ENCODE measurements around the gene FRS2. TPM values are rescaled to one million over a fixed set of nuclear protein-coding genes. Genes with fewer than 3 reads are reported as not detected.

FRS2 gene
- total RNA-seq, 1 experiment from 2014 or later = 33.7 TPM

DNA sequence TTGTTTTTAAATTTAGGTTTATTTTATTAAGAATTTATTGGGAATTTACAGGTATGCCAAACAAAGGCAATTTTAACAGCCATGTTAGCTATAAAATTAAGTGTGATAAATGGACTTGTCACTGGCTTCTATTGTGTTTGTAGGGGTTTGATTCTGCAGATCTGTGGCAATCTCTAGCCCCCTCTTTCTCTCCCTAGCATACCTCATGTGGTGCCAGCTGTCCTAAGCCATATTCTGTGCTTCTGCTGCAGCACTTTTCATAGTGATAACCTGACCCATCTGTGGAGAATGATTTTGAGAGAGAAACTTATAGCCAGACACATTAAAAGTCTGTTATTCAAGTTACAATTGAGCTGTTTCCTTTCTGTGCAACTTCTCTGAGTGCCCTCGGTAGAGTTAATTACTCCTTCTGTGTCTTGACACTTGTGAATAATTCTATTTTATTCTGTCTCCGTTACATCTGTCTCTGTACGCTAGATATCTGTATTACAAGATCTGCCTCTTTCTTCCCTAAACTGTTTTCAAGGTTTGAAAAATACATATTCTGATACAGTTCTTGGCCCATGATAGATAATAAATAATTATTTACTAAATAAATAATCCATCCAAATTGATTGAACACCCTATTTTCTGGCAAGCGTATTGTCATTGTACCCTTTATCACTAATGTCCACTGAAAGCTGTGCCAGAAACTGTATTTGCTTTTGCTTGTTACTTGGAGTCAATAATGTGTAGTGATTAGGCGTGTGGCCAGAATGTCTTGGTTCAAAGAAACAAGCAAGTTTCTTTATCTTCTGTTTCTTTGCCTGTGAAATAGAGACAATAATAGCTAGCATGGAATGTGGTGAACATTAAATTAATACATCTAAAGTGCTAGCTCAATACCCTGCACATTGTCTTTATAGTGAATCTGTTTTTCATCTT lies 40.0 kb downstream of the FRS2 start:
- no peak overlapping the region for H3K4me2 ChIP-seq (ENCODE audit: insufficient read depth, insufficient read length, low read length)
- no peak for DNase-seq
- no peak overlapping the region for H2BK12ac ChIP-seq (ENCODE audit: insufficient read length, low read depth, low read length)
- peaks cover 39 to 60% of the 10 kb centered on the region in 2 experiments for H3K4me1 Mint-ChIP-seq
- no peak overlapping the region for H3K4me3 Mint-ChIP-seq
- H3K9me3 Mint-ChIP-seq = no peaks in the 10 kb centered on the region
- no peak overlapping the region for H2BK20ac ChIP-seq (ENCODE audit: low read depth, low read length, poor library complexity, severe bottlenecking)
- H4K5ac ChIP-seq (ENCODE audit: insufficient read length, low read depth, low read length) = no peak overlapping the region
- H3K14ac ChIP-seq (ENCODE audit: insufficient read depth, low read length) = no peak overlapping the region
- no peaks in the 10 kb centered on the region for H3K9me3 ChIP-seq (ENCODE audit: control insufficient read depth, low read depth, low read length)
- no peak overlapping the region for H3K4ac ChIP-seq (ENCODE audit: low read depth, low read length)
- no peaks in the 10 kb centered on the region for H3K79me1 ChIP-seq (ENCODE audit: insufficient read depth, low read depth, low read length, poor library complexity, severe bottlenecking)
- no peak overlapping the region; a peak in 1 of 7 replicates for H3K27ac Mint-ChIP-seq
- H3K23me2 ChIP-seq (ENCODE audit: insufficient read length, low read depth, low read length, poor library complexity, severe bottlenecking) = no peaks in the 10 kb centered on the region
- no peak overlapping the region for H2AFZ ChIP-seq (ENCODE audit: low read length)
- no peaks in the 10 kb centered on the region for H3K27me3 Mint-ChIP-seq (ENCODE audit: low read depth)
- H3K23ac ChIP-seq (ENCODE audit: insufficient read length, low read depth, low read length) = no peak overlapping the region
- no peak overlapping the region for H2BK15ac ChIP-seq (ENCODE audit: low read depth, low read length)
- H3K36me3 Mint-ChIP-seq (ENCODE audit: insufficient read depth in 1 of 3, low read depth in 3 of 3) = no peaks in the 10 kb centered on the region
- H3K79me2 ChIP-seq (ENCODE audit: insufficient read depth, low read length) = peaks cover 6% of the 10 kb centered on the region; the same call in 1 of the 2 replicates
- no CpG with 5 or more reads among the region's 5 CpGs for WGBS (ENCODE audit: extremely low coverage, insufficient read length, low lambda C conversion rate)
- H4K91ac ChIP-seq (ENCODE audit: insufficient read length, low read depth, low read length) = no peak overlapping the region
- H2BK120ac ChIP-seq (ENCODE audit: low read depth, low read length, poor library complexity, severe bottlenecking) = no peak overlapping the region
- H3K4me1 ChIP-seq (ENCODE audit: insufficient read depth, low read length) = peaks cover 3% of the 10 kb centered on the region; the same call in 1 of the 2 replicates
- no peak overlapping the region for H3K56ac ChIP-seq (ENCODE audit: insufficient read length, low read depth, low read length)
- no peaks in the 10 kb centered on the region for H3K27me3 ChIP-seq (ENCODE audit: insufficient read depth, low read length)
- H2BK5ac ChIP-seq (ENCODE audit: insufficient read length, low read length) = no peak overlapping the region
- no peak overlapping the region for H3K18ac ChIP-seq (ENCODE audit: insufficient read length, low read depth, low read length)
- TF ChIP-seq, protein P1, sequence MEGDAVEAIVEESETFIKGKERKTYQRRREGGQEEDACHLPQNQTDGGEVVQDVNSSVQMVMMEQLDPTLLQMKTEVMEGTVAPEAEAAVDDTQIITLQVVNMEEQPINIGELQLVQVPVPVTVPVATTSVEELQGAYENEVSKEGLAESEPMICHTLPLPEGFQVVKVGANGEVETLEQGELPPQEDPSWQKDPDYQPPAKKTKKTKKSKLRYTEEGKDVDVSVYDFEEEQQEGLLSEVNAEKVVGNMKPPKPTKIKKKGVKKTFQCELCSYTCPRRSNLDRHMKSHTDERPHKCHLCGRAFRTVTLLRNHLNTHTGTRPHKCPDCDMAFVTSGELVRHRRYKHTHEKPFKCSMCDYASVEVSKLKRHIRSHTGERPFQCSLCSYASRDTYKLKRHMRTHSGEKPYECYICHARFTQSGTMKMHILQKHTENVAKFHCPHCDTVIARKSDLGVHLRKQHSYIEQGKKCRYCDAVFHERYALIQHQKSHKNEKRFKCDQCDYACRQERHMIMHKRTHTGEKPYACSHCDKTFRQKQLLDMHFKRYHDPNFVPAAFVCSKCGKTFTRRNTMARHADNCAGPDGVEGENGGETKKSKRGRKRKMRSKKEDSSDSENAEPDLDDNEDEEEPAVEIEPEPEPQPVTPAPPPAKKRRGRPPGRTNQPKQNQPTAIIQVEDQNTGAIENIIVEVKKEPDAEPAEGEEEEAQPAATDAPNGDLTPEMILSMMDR (conservative IDR thresholded peaks at IDR 0.05) = no peak
- H3K9ac ChIP-seq (ENCODE audit: extremely low read depth, insufficient read length, low read length) = no peak overlapping the region
- no peaks in the 10 kb centered on the region for H4K20me1 ChIP-seq (ENCODE audit: control insufficient read depth, insufficient read depth, insufficient read length)
- H2AK5ac ChIP-seq (ENCODE audit: insufficient read length, low read length) = no peak overlapping the region
- no peak overlapping the region for H4K8ac ChIP-seq (replicated peaks; ENCODE audit: insufficient read length, low read depth, low read length)
- H3K27ac ChIP-seq (ENCODE audit: insufficient read length, low read depth, low read length) = no peak overlapping the region
- no peak overlapping the region for H3T11ph ChIP-seq (ENCODE audit: low read length)
